ENCODE results near the gene PRKAR1A. TPM values are rescaled to one million over a fixed set of nuclear protein-coding genes. Genes with fewer than 3 reads are reported as not detected.

PRKAR1A gene
- total and polyA plus RNA-seq, 2 of the 8 experiments (the other 6 are each of a cell fraction or from before 2014, with no cell fraction given) = 39.3 to 149 TPM

DNA sequence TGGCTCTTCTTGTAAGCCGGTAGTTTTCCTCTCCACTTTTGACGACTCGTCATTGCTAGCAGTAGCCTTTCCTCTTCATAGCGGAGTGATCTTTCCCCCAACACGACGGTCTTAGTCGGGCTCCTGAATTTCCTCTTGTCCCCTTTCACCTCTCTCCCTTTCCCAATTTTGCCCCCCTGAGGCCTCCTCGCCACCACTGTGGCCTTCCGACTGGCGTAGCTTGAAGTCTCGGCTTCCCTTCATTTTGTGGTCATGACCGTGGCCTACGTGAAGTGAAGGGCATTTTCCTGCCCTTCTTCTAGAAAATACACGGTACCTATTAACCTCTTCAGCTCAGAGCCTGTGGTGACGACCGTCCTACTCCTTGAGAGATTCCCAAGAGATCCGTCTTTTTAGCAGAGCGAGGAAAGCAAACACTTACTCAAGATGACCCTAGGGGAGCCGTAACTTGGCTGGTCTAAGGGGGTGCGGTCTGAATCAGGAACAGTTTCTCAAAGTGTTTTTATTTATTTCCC lies 787 bp downstream of the PRKAR1A start (continued):
- TF ChIP-seq, protein P1, sequence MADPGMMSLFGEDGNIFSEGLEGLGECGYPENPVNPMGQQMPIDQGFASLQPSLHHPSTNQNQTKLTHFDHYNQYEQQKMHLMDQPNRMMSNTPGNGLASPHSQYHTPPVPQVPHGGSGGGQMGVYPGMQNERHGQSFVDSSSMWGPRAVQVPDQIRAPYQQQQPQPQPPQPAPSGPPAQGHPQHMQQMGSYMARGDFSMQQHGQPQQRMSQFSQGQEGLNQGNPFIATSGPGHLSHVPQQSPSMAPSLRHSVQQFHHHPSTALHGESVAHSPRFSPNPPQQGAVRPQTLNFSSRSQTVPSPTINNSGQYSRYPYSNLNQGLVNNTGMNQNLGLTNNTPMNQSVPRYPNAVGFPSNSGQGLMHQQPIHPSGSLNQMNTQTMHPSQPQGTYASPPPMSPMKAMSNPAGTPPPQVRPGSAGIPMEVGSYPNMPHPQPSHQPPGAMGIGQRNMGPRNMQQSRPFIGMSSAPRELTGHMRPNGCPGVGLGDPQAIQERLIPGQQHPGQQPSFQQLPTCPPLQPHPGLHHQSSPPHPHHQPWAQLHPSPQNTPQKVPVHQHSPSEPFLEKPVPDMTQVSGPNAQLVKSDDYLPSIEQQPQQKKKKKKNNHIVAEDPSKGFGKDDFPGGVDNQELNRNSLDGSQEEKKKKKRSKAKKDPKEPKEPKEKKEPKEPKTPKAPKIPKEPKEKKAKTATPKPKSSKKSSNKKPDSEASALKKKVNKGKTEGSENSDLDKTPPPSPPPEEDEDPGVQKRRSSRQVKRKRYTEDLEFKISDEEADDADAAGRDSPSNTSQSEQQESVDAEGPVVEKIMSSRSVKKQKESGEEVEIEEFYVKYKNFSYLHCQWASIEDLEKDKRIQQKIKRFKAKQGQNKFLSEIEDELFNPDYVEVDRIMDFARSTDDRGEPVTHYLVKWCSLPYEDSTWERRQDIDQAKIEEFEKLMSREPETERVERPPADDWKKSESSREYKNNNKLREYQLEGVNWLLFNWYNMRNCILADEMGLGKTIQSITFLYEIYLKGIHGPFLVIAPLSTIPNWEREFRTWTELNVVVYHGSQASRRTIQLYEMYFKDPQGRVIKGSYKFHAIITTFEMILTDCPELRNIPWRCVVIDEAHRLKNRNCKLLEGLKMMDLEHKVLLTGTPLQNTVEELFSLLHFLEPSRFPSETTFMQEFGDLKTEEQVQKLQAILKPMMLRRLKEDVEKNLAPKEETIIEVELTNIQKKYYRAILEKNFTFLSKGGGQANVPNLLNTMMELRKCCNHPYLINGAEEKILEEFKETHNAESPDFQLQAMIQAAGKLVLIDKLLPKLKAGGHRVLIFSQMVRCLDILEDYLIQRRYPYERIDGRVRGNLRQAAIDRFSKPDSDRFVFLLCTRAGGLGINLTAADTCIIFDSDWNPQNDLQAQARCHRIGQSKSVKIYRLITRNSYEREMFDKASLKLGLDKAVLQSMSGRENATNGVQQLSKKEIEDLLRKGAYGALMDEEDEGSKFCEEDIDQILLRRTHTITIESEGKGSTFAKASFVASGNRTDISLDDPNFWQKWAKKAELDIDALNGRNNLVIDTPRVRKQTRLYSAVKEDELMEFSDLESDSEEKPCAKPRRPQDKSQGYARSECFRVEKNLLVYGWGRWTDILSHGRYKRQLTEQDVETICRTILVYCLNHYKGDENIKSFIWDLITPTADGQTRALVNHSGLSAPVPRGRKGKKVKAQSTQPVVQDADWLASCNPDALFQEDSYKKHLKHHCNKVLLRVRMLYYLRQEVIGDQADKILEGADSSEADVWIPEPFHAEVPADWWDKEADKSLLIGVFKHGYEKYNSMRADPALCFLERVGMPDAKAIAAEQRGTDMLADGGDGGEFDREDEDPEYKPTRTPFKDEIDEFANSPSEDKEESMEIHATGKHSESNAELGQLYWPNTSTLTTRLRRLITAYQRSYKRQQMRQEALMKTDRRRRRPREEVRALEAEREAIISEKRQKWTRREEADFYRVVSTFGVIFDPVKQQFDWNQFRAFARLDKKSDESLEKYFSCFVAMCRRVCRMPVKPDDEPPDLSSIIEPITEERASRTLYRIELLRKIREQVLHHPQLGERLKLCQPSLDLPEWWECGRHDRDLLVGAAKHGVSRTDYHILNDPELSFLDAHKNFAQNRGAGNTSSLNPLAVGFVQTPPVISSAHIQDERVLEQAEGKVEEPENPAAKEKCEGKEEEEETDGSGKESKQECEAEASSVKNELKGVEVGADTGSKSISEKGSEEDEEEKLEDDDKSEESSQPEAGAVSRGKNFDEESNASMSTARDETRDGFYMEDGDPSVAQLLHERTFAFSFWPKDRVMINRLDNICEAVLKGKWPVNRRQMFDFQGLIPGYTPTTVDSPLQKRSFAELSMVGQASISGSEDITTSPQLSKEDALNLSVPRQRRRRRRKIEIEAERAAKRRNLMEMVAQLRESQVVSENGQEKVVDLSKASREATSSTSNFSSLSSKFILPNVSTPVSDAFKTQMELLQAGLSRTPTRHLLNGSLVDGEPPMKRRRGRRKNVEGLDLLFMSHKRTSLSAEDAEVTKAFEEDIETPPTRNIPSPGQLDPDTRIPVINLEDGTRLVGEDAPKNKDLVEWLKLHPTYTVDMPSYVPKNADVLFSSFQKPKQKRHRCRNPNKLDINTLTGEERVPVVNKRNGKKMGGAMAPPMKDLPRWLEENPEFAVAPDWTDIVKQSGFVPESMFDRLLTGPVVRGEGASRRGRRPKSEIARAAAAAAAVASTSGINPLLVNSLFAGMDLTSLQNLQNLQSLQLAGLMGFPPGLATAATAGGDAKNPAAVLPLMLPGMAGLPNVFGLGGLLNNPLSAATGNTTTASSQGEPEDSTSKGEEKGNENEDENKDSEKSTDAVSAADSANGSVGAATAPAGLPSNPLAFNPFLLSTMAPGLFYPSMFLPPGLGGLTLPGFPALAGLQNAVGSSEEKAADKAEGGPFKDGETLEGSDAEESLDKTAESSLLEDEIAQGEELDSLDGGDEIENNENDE (IDR thresholded peaks at IDR 0.05; ENCODE audit: insufficient replicate concordance, low read length) = peak; percentile 82
- TF ChIP-seq TAF1 (IDR thresholded peaks at IDR 0.05; ENCODE audit: low read depth, low read length) (0 out of 2 replicates have a peak, but pooled peaks have one; percentile 16), ASH2L (IDR thresholded peaks at IDR 0.05; ENCODE audit: low read length) (no peak), RBBP5 (IDR thresholded peaks at IDR 0.05; ENCODE audit: borderline replicate concordance, low read depth, low read length) (0 out of 2 replicates have a peak, but pooled peaks have one; percentile 59), POLR2A (IDR thresholded peaks at IDR 0.05; ENCODE audit: control extremely low read depth in 1 of 2, low read depth in 2 of 2, low read length in 2 of 2) (peak in 1 of 2 experiments; percentile 70; a peak in 1 of 3 replicates), TBP (IDR thresholded peaks at IDR 0.05; ENCODE audit: low read depth, low read length) (peak; percentile 40; the same call in 1 of the 2 replicates)
